MM.1S (cell line): ENCODE data around the gene CDC42BPA.

Source experiments
- EZH2 ChIP-seq: fragments of 300-600 bp; sonication (generic); optimal IDR thresholded peaks from 2 replicates; pipeline ENCODE3; 2017; ENCODE audit warnings: low read depth, mild to moderate bottlenecking, antibody characterized with exemption, low read length, mixed read lengths
- EZH2phosphoT487 ChIP-seq: fragments of 300-600 bp; sonication (generic); IDR thresholded peaks from 2 replicates; pipeline ENCODE4 v1.6.1; 2018; ENCODE audit warnings: antibody characterized with exemption, low read length
- TF ChIP-seq, protein P1 (sequence below): fragments of 300-600 bp; sonication (generic); IDR thresholded peaks from 2 replicates; pipeline ENCODE4 v1.5.1; 2016; ENCODE audit warnings: antibody characterized with exemption, low read length, mixed read lengths

DNA sequence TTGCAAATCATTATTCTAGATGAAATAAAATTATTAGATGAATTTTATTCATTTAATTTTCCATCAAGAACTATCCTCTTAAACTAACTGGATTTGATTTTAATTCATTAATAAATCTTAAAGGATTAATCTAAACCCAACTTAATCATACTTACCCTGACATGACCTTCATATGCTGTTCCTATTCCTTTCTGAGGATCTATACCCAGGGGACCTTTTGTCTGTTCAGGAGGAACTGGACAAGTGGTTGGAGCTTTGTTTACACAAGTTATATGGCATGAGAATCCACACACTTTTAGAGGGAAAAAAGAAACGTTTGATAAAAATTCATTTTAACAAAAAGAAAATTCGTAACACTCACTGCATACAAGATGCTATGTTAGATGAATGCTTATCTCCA, 283.0 kb downstream of the CDC42BPA start:
- TF ChIP-seq EZH2, result no peak
- TF ChIP-seq, protein P1, sequence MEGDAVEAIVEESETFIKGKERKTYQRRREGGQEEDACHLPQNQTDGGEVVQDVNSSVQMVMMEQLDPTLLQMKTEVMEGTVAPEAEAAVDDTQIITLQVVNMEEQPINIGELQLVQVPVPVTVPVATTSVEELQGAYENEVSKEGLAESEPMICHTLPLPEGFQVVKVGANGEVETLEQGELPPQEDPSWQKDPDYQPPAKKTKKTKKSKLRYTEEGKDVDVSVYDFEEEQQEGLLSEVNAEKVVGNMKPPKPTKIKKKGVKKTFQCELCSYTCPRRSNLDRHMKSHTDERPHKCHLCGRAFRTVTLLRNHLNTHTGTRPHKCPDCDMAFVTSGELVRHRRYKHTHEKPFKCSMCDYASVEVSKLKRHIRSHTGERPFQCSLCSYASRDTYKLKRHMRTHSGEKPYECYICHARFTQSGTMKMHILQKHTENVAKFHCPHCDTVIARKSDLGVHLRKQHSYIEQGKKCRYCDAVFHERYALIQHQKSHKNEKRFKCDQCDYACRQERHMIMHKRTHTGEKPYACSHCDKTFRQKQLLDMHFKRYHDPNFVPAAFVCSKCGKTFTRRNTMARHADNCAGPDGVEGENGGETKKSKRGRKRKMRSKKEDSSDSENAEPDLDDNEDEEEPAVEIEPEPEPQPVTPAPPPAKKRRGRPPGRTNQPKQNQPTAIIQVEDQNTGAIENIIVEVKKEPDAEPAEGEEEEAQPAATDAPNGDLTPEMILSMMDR, result no peak
- no peak for TF ChIP-seq EZH2phosphoT487
